ENCODE measurements around the gene FAP.

Gene FAP

GRCh38 chr2:162243715-162244114 is 470 bp upstream of the FAP start:
- no peak for DNase-seq (ENCODE audit: low read depth in 3 of 3, low spot score in 1 of 3)

DNA sequence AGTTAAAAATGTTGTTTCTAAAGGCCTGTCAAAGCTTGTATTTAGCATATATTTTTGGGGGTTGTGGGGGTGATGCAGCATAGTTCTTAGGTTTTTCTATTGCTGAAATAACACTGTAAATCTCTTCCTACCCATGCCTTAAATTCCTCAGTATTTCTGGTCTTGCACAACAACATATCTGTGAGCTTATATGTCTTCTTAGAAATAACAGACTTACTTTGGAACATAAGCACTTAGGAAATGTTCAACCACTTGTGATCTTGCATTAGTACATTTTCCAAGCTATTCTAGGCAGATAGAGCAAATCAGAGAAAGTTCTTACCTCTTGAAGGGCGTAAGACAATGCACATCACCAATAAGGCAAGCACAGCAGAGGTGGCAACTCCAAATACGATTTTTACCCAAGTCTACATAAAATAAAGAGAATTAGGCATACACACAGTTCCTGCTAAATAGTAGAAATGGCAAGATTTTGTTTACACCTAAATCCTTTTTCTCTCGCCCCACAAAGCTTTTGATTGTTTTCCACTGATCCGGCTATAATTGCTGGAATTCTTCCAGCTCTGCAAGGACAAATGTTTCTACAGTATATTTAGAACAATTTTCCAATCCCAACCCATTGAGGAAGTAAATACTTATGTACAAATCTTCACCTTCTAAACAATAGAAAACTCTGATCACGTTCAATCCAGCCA is 512 bp downstream of the FAP start:
- DNase-seq (ENCODE audit: low read depth in 3 of 3, low spot score in 1 of 3), result no peak

DNA sequence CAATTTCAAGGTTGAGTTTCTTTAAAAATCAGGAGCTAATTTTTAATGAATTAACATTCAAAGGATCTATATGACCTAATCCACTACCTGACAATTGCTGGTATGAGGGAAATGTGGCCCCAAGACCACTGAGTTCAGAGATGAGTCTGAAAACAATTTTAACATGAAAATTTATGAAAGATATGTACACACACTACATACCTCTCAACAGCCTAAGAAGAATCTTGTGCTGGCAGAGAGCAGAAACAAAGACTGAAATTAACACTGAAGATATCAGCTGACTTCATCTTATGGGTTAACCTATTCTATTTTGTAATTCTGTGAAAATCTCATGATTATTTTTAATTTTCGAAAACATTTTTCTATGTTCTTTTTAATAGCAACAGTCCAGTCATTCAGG is 1.7 kb downstream of the FAP start:
- no peak for DNase-seq (ENCODE audit: low read depth in 3 of 3, low spot score in 1 of 3)

GRCh38 chr2:162234620-162235462 is 8.4 kb downstream of the FAP start:
- DNase-seq (ENCODE audit: low read depth in 3 of 3, low spot score in 1 of 3), result no peak

DNA sequence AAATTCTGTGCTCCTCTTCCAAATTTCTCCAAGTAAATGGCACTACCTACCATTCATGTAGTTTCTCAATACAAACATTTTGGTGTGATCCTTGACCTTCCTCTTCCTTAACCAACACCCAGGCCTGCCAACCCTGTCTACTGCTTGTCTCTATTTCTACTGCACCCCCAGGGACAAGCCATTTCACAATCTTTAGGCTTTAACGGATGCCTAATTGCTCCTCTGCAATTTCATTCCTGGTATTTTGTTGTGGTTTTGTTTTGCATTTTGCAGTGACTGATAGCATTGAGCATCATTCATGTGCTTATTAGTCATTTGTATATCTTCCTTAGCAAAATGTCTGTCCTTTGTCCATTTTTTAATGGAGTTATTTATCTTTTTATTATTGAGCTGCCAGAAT is 10.0 kb downstream of the FAP start:
- DNase-seq (ENCODE audit: low read depth in 3 of 3, low spot score in 1 of 3), result no peak

- no peak for DNase-seq (ENCODE audit: low read depth in 3 of 3, low spot score in 1 of 3)
Observed at GRCh38 chr2:162232671-162233070, 10.6 kb downstream of the FAP start.

DNA sequence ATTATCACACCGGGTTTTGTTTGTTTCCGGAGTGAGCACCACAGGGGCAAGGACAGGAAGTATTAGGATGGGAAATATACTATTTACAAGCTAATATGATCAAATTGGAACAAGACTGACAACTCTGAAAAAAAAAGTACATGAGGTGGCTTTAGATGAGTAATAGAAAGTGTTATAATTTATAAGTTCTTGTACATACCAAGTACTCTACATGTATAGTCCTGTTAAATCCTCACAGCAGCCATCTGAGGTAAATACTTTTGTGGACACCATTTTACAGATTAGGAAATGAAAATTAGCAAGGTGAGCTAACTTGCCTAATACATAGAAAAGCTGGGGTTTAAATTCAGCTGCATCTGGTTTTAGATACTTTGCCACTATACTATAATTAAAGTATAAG is 11.2 kb downstream of the FAP start:
- no peak for DNase-seq (ENCODE audit: low read depth in 3 of 3, low spot score in 1 of 3)

DNA sequence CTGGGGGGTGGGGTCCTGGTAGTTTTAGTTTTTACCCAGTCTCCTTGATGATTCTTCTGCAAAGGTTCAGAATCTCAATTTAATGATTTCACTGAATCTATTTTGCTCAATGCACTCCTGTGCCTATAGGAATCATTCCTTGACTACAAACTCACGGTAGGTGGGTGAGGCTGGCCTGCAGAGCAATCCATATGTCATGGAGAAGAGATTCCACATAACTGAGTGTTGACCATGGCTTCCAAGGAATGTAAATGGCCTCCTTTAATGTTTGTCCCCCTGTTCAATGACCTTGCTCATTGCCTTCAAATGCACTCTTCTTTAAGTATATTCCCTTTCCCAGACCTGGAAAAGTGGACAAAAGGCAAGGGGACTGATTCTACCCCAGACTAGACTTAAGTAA is 12.5 kb downstream of the FAP start:
- DNase-seq (ENCODE audit: low read depth in 3 of 3, low spot score in 1 of 3), result no peak

DNA sequence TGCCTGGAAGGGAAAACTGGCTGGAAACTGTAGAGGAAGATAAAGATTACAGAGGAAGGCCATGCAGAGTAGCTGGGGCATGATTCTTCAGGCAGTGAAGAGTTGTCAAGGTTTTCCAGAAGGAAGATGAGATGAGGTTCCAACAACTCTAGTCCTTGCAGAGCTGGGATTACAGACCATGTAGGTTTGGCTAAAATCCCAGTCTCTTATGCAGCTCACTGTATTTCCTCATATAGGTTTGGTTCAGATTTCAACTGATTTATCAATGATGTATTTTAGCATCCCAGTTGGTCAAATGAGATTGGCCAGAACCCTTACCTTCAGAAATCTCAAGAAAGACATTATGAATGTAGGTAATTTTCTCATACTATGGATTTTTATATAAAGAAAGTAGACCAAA is 16.4 kb downstream of the FAP start:
- DNase-seq (ENCODE audit: low read depth in 3 of 3, low spot score in 1 of 3), result no peak

DNA sequence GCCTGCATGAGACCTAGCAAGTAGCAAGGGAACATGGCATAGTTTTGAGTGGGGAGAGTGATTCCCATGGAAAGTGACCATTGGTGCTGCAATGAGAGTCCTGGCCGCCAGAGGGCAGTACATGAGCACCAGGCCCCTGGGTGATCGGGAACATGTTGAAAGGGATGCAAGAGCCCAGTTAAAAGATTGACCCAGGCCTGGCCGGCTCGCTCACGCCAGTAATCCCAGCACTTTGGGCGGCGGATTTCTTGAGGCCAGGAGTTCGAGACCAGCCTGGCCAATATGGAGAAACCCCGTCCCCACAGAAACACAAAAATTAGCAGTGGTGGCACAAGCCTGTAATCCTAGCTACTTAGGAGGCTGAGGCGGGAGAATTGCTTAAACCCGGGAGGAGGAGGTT is 22.2 kb downstream of the FAP start:
- peak in 1 of 3 donors; percentile 39 for DNase-seq (ENCODE audit: low read depth in 3 of 3, low spot score in 1 of 3)

GRCh38 chr2:162220368-162220767 is 22.9 kb downstream of the FAP start:
- DNase-seq (ENCODE audit: low read depth in 3 of 3, low spot score in 1 of 3), result no peak

DNA sequence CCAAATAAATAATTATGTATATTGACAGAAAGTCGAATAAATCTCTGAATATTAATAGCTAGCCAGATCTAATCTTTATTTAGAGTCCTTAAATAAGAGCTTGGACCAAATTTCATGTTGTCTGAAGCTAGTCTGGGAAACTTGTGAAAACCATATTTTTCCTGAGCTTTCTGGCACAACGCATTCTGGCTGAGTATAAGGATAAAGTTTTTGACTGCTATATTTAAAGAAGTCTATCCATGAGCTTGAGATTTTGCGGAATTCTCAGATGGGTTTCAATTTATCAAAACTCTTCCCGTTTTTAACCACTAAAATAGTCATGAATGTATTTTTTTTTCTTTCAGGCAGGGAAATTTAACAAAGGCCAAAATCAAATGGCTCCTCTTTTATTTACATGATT is 23.8 kb downstream of the FAP start:
- no peak for DNase-seq (ENCODE audit: low read depth in 3 of 3, low spot score in 1 of 3)

DNA sequence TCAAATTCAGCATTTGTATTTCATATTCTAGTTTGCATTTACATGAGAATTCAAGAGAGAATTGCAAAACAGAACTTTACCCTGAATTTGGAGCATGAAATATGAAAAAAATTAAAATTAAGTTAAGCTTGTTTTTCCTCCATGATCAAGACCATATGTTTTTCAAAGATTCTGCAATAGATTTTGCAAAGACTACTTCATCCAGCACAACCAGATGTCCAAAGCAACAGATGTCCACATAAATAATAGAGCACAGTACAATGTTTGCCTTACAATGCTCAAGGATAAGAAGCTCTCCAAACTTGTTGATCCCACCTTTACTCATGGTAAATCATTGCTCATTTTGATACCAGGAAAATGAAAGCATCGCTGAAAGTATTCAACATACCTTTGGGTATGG is 25.6 kb downstream of the FAP start:
- DNase-seq (ENCODE audit: low read depth in 3 of 3, low spot score in 1 of 3), result no peak

- no peak for DNase-seq (ENCODE audit: low read depth in 3 of 3, low spot score in 1 of 3)
Observed at GRCh38 chr2:162215162-162215561, 28.1 kb downstream of the FAP start.

DNA sequence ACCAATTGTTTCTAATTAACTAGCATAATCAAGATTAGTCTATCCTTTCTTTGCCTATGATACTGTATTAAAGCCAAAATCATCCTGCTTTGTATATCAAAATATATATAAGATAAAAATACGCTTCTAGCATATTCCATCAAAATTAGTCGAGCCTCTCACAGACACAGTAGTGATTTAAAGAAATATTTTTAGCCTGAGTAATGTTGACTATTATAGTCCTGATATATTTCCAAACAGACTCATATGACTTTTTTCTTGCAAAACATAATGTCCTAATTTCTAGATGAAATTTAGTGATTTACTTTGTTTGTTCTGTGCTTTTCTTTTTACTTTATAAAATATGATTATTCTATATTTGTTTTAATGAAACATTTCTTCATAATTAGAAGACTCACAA is 30.9 kb downstream of the FAP start:
- DNase-seq (ENCODE audit: low read depth in 3 of 3, low spot score in 1 of 3), result no peak

GRCh38 chr2:162211732-162212131 is 31.5 kb downstream of the FAP start:
- DNase-seq (ENCODE audit: low read depth in 3 of 3, low spot score in 1 of 3), result no peak

GRCh38 chr2:162210385-162210784 is 32.9 kb downstream of the FAP start:
- DNase-seq (ENCODE audit: low read depth in 3 of 3, low spot score in 1 of 3), result no peak

DNA sequence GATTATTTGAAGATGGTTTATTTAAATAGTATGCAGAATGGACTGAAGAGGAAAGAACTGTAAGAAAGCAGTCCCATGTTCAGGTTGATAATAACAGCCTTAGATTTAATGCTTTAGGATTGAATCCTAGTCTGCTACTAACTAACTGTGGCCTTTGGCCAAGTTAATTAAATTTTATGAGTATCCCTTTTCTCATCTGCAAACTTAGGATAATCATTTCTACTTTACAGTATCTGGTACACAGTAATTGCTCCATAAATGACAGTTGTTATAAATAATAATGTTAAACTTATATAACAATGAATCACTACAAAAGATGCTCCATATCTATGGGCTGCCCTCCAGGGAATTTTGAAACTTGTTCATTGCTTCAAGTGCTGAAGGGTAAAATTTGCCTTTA is 41.0 kb downstream of the FAP start:
- no peak for DNase-seq (ENCODE audit: low read depth in 3 of 3, low spot score in 1 of 3)

- no peak for DNase-seq (ENCODE audit: low read depth in 3 of 3, low spot score in 1 of 3)
Observed at GRCh38 chr2:162200636-162201035, 42.6 kb downstream of the FAP start.

- no peak for DNase-seq (ENCODE audit: low read depth in 3 of 3, low spot score in 1 of 3)
Observed at GRCh38 chr2:162199913-162200312, 43.3 kb downstream of the FAP start.

DNA sequence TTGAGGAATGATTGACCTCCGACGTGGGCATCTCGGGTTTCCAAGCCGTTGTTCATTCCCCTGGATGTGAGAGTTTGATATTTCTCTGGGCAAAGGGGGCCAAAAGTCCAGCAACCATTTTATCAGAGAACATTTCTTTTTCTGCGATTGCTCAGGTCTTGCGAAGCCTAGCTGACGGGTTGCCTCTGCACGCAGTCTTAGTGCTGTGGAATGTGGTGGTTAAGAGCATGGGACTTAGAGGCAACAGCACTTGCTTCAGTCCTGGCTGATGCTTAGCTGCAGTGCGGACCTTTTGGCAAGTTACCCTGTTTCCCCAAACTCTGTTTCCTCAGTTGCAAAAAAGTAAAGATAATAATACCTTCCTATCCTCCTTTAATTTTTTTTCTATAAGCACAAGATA is 45.0 kb downstream of the FAP start:
- no peak for DNase-seq (ENCODE audit: low read depth in 3 of 3, low spot score in 1 of 3)

DNA sequence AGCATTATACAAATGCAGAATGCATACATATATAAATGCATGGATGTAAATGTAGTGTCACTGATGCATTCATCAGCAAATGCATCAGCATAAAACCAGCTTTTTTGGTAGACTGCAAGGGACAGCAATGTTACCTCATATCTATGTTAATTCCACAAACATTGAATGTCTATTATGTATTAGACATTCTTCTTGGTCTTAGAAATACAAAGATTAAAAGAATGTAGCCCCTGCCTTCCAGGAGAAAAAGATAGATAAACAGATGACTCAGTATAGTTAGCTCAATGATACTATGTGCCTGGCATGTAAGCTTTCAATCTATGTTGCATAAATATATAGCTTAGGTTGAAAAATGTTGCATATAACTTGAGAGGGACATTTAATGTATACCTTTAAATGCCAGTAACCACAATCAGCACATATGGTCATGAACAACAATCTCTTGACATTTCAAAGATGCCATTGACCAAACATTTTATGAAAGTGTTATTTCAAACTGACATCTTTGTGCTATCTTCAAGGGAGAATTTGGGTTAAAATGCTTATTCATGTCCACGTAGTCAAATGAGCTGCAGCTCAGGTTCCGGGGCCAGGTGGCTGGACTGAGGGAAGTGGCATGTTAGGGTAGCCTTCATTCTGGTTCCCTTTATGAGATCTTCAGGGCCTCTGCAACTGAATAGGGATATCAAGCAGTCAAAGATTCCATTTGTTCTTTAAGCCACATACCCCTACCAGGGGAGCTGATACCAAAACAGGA is 46.0 kb downstream of the FAP start:
- no peak for DNase-seq (ENCODE audit: low read depth in 3 of 3, low spot score in 1 of 3)

Data from stimulated activated CD4-positive, alpha-beta T cell treated with anti-CD3 and anti-CD28 coated beads, TNF-alpha, amount 100 ng/mL, for 1 hour (primary cell).